ENCODE results near the gene C3AR1. TPM values are rescaled to one million over a fixed set of nuclear protein-coding genes. Genes with fewer than 3 reads are reported as not detected.
A peak's percentile ranks its signal among the peaks of the same experiment; 100 is the strongest.

C3AR1 gene
- total RNA-seq, 1 donor from 2014 or later: not detected

DNA sequence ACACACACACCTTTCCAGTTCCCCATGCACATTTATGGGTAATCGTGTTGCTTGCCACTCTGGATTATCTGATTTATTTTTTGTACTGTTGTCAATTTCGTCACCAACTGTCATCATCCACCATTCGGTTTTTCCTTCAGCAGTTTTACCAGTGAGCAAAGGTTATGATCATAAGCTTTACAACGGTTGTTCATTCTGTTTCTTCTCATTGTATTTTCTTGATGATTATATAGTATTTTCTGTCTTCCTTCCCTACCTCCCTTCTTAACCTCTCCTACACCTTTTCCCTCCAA lies 16.6 kb upstream of the C3AR1 start:
- Mint-ChIP-seq H3K4me3 (ENCODE audit: unreplicated experiment) (peak overlapping the region; percentile 96), H3K9me3 (ENCODE audit: unreplicated experiment) (peaks cover 7% of the 10 kb centered on the region), H3K4me1 (ENCODE audit: low read depth, unreplicated experiment) (peaks cover 13% of the 10 kb centered on the region), H3K27me3 (ENCODE audit: unreplicated experiment) (peaks cover 5% of the 10 kb centered on the region), H3K27ac (ENCODE audit: unreplicated experiment) (peak overlapping the region; percentile 99), H3K36me3 (ENCODE audit: unreplicated experiment) (peaks cover 5% of the 10 kb centered on the region)
- DNase-seq: no peak
- TF ChIP-seq, protein P1, sequence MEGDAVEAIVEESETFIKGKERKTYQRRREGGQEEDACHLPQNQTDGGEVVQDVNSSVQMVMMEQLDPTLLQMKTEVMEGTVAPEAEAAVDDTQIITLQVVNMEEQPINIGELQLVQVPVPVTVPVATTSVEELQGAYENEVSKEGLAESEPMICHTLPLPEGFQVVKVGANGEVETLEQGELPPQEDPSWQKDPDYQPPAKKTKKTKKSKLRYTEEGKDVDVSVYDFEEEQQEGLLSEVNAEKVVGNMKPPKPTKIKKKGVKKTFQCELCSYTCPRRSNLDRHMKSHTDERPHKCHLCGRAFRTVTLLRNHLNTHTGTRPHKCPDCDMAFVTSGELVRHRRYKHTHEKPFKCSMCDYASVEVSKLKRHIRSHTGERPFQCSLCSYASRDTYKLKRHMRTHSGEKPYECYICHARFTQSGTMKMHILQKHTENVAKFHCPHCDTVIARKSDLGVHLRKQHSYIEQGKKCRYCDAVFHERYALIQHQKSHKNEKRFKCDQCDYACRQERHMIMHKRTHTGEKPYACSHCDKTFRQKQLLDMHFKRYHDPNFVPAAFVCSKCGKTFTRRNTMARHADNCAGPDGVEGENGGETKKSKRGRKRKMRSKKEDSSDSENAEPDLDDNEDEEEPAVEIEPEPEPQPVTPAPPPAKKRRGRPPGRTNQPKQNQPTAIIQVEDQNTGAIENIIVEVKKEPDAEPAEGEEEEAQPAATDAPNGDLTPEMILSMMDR (IDR thresholded peaks at IDR 0.05; ENCODE audit: partially characterized antibody, unreplicated experiment): no peak

DNA sequence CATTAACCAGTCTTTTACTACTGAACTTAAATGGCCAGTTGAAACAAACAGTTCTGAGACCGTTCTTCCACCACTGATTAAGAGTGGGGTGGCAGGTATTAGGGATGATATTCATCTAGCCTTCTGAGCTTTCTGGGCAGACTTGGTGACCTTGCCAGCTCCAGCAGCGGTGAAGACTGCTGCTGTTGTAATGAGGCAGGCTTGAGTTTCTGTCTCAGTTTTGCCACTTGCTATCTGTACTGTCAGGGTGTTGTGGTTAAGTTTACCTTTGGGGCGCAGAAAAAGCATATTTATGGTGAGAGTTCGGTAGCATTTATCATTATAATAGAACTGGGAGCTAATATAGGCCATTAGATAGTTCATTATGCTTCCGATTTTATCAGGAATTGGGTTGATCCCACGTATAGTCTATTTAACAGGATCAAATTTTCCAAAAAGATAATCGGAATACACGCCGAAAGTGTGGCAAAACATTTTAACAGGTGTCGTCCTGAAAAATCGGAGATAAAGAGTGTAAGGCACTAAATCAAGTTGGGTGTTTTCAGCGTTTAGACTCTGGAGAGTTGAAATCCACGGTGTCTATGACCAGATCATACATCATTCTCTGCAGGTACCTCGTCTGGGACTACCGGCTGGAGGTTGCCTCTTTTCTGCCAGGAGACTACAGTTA lies 15.2 kb upstream of the C3AR1 start:
- DNase-seq: no peak
- Mint-ChIP-seq H3K4me1 (ENCODE audit: low read depth, unreplicated experiment) (peaks cover 18% of the 10 kb centered on the region), H3K27me3 (ENCODE audit: unreplicated experiment) (peaks cover 5% of the 10 kb centered on the region)

DNA sequence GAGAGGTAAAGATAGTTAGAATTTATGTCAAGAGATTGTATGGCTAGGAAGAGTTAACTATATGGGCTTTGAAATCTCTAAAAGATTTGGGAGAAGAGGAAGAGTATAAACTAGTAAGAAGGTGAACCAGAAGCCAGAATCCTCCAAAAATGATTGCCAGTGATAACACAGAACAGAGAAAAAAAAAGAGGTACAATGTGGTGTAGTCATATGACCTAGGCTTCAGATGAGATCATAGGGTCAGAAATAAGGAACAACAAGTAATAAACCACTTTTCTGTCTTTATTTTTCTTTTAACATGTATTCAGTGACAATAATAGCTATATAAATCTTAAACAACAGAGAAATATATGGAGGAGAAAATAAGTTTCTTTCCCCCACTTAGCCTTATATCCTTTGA lies 14.0 kb upstream of the C3AR1 start:
- no peak overlapping the region for H3K27ac Mint-ChIP-seq (ENCODE audit: unreplicated experiment)
- H3K4me1 Mint-ChIP-seq (ENCODE audit: low read depth, unreplicated experiment): peaks cover 16% of the 10 kb centered on the region
- H3K9me3 Mint-ChIP-seq (ENCODE audit: unreplicated experiment): peaks cover 7% of the 10 kb centered on the region
- TF ChIP-seq, protein P1 (IDR thresholded peaks at IDR 0.05; ENCODE audit: partially characterized antibody, unreplicated experiment): no peak
- no peak for DNase-seq
- peaks cover under 1% of the 10 kb centered on the region for H3K36me3 Mint-ChIP-seq (ENCODE audit: unreplicated experiment)
- H3K27me3 Mint-ChIP-seq (ENCODE audit: unreplicated experiment): peaks cover 5% of the 10 kb centered on the region
- H3K4me3 Mint-ChIP-seq (ENCODE audit: unreplicated experiment): no peak overlapping the region

More for the DNA sequence above, 15.2 kb upstream of the C3AR1 start:
- Mint-ChIP-seq H3K27ac (ENCODE audit: unreplicated experiment) (peak overlapping the region; percentile 99), H3K4me3 (ENCODE audit: unreplicated experiment) (peak overlapping the region; percentile 96), H3K9me3 (ENCODE audit: unreplicated experiment) (peaks cover 7% of the 10 kb centered on the region), H3K36me3 (ENCODE audit: unreplicated experiment) (peaks cover 5% of the 10 kb centered on the region)
- TF ChIP-seq, protein P1 (IDR thresholded peaks at IDR 0.05; ENCODE audit: partially characterized antibody, unreplicated experiment): no peak

DNA sequence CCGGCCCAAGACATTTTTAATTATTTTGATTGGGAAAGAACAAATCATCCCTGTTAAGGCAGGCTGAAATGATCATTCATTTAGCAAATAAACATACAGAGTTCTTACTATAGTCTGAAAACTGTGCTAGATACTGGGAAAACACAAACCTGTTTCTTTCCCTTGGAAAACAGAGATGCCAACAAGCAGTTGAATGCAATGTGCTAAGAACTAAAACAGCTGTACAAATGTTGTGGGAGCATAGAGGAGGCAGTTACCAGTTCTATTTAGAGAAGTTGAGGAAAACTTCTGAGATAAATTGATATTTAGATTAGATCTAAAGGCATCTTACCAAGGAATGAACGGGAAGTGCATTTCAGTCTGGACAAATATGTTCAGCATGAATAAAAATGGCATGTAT lies 12.8 kb upstream of the C3AR1 start:
- Mint-ChIP-seq H3K27me3 (ENCODE audit: unreplicated experiment) (peaks cover 5% of the 10 kb centered on the region), H3K27ac (ENCODE audit: unreplicated experiment) (no peak overlapping the region), H3K9me3 (ENCODE audit: unreplicated experiment) (peaks cover 7% of the 10 kb centered on the region), H3K4me1 (ENCODE audit: low read depth, unreplicated experiment) (peaks cover 10% of the 10 kb centered on the region), H3K4me3 (ENCODE audit: unreplicated experiment) (no peak overlapping the region), H3K36me3 (ENCODE audit: unreplicated experiment) (no peaks in the 10 kb centered on the region)
- no peak for DNase-seq
- TF ChIP-seq, protein P1 (IDR thresholded peaks at IDR 0.05; ENCODE audit: partially characterized antibody, unreplicated experiment): no peak

DNA sequence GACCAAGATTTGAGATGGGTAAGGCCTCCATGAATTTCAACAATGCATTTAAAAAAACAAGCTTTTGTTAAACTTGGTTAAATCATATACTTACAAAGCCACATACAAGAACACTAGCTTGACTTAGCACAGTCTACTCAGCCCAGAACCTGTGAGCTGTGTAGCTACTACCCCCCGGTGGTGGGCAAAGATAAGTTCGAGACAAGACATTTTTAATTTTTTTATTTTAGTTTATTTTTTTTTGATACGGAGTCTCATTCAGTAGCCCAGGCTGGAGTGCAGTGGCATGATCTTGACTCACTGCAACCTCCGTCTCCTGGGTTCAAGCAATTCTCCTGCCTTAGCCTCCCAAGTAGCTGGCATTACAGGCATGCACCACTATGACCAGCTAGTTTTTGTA lies 12.2 kb upstream of the C3AR1 start:
- DNase-seq: peak; percentile 22
- Mint-ChIP-seq H3K27me3 (ENCODE audit: unreplicated experiment) (peaks cover 5% of the 10 kb centered on the region), H3K27ac (ENCODE audit: unreplicated experiment) (no peak overlapping the region)

More for the DNA sequence above, 12.2 kb upstream of the C3AR1 start:
- Mint-ChIP-seq H3K4me1 (ENCODE audit: low read depth, unreplicated experiment) (peaks cover 9% of the 10 kb centered on the region), H3K4me3 (ENCODE audit: unreplicated experiment) (no peak overlapping the region), H3K9me3 (ENCODE audit: unreplicated experiment) (peaks cover 7% of the 10 kb centered on the region), H3K36me3 (ENCODE audit: unreplicated experiment) (no peaks in the 10 kb centered on the region)
- TF ChIP-seq, protein P1 (IDR thresholded peaks at IDR 0.05; ENCODE audit: partially characterized antibody, unreplicated experiment): peak; percentile 62
